ENCODE data around the gene EBF3.

GRCh38 chr10:129809431-129809830 lies 154.6 kb downstream of the EBF3 start:
- TF ChIP-seq, protein P1, sequence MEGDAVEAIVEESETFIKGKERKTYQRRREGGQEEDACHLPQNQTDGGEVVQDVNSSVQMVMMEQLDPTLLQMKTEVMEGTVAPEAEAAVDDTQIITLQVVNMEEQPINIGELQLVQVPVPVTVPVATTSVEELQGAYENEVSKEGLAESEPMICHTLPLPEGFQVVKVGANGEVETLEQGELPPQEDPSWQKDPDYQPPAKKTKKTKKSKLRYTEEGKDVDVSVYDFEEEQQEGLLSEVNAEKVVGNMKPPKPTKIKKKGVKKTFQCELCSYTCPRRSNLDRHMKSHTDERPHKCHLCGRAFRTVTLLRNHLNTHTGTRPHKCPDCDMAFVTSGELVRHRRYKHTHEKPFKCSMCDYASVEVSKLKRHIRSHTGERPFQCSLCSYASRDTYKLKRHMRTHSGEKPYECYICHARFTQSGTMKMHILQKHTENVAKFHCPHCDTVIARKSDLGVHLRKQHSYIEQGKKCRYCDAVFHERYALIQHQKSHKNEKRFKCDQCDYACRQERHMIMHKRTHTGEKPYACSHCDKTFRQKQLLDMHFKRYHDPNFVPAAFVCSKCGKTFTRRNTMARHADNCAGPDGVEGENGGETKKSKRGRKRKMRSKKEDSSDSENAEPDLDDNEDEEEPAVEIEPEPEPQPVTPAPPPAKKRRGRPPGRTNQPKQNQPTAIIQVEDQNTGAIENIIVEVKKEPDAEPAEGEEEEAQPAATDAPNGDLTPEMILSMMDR (conservative IDR thresholded peaks at IDR 0.05), result no peak
- no peak for TF ChIP-seq EZH2 (IDR thresholded peaks at IDR 0.05; ENCODE audit: low read depth)

Data from PC-9 (cell line).